Sigmoid colon (tissue), 7 donors: Measurements from ENCODE around the gene CXorf58. TPM values are rescaled to one million over a fixed set of nuclear protein-coding genes. Genes with fewer than 3 reads are reported as not detected.

Source experiments
- DNase-seq: peaks from one replicate; pipeline ENCODE4 v3.0.0-alpha.2; 2019
- H3K27ac ChIP-seq, 4 donors: fragments of 200-600 bp; sonication (generic); one replicate each; pipeline ENCODE4 v1.5.1; 2016 to 2019; ENCODE audit warnings: mild to moderate bottlenecking in 1 of 4
- H3K27me3 ChIP-seq, 3 donors: fragments of 200-600 bp; sonication (generic); one replicate each; pipeline ENCODE4 v1.5.1; 2019; ENCODE audit warnings: mild to moderate bottlenecking in 1 of 3
- H3K36me3 ChIP-seq, 4 donors: fragments of 200-600 bp; sonication (generic); one replicate each; pipeline ENCODE4 v1.5.1; 2016 to 2019
- H3K4me1 ChIP-seq, 4 donors: fragments of 200-600 bp; sonication (generic); one replicate each; pipeline ENCODE4 v1.5.1; 2017 to 2019
- H3K4me3 ChIP-seq, 4 donors: fragments of 200-600 bp; sonication (generic); one replicate each; pipeline ENCODE4 v1.5.1; 2017 to 2019; ENCODE audit warnings: mild to moderate bottlenecking in 2 of 4, moderate library complexity in 1 of 4
- H3K9me3 ChIP-seq, 4 donors: fragments of 200-600 bp in 3 of 4; sonication (generic) in 3 of 4; one replicate each; pipeline versions ENCODE4 v1.5.1 to v1.6.1; 2013 to 2019
- EP300 ChIP-seq, 4 donors: sonication (generic); formaldehyde crosslinking; IDR thresholded peaks; one replicate each; pipeline ENCODE4 v1.6.1; 2017; ENCODE audit warnings: antibody characterized with exemption in 4 of 4
- POLR2A ChIP-seq, 2 donors: fragments of 450-650 bp; IDR thresholded peaks; one replicate each; pipeline ENCODE4 v1.6.1; 2016; ENCODE audit warnings: antibody characterized with exemption in 2 of 2, mild to moderate bottlenecking in 2 of 2, moderate library complexity in 2 of 2
- POLR2AphosphoS5 ChIP-seq, 4 donors: sonication (generic); formaldehyde crosslinking; IDR thresholded peaks; one replicate each; pipeline ENCODE4 v1.6.1; 2017; ENCODE audit warnings: antibody characterized with exemption in 4 of 4
- WGBS, 2 donors: extraction: QIAGEN DNeasy Blood & Tissue Kit; methylation state at CpG; one replicate each; pipeline ENCODE4 v1.1.7; 2013; 5-methylcytosine and 5-hydroxymethylcytosine counted together
- intact Hi-C: fragments of 100-400 bp; cut with DNase I; formaldehyde crosslinking; loops from one replicate; pipeline ENCODE4 v1.15.1; 2023
- polyA plus RNA-seq, 3 donors: library from polyadenylated mRNA; stranded (reverse); fragments of 200-250 nt; gene quantifications; one replicate each; pipeline ENCODE4 v1.2.3, GENCODE V29; 2013
- total RNA-seq, 4 donors: library from RNA; depleted of rRNA; stranded (reverse); fragments of >200 nt; gene quantifications; one replicate each; pipeline ENCODE4 v1.1.0, GENCODE V29; 2016
- TF ChIP-seq, protein P1 (sequence below), 4 experiments: fragments of 450-650 bp in 3 of 4; fragments of 200-600 bp in 1 of 4; IDR thresholded peaks; one replicate each; pipeline ENCODE4 v1.5.1; 2016 to 2019; ENCODE audit warnings: antibody characterized with exemption in 4 of 4, mild to moderate bottlenecking in 3 of 4, moderate library complexity in 2 of 4
- donor health status: healthy with polysubstance abuse.
- donor health status: Bipolar disorder and iron deficiency.
- donor health status: healthy.

The CXorf58 gene
- total and polyA plus RNA-seq, 7 donors, result 0.03 TPM; not detected in 6

DNA sequence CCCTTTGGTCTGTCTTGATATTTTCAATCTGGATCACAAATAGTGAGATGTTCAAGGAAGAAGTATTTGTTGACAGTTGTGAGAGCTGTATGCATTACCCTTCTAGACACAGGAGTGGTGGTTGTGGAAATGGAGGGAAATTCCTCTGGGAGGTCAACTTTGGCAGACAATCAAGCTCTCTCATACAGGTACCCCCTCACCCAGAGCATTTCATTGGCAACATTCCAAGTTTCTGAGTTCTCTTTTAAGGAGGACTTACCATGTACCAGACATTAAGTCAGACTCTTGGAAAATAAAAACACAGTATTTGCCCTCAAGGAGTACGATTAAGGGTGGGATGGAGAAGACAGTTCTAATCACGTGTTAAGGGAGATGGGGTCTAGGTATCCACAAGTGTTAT is 73.9 kb downstream of the CXorf58 start:
- no peak for DNase-seq
- Histone ChIP-seq H3K27ac (no peak overlapping the region), H3K36me3 (no peaks in the 10 kb centered on the region), H3K27me3 (no peaks in the 10 kb centered on the region), H3K9me3 (no peaks in the 10 kb centered on the region), H3K4me1 (peaks cover 0 to 4% (median 0%) of the 10 kb centered on the region in 4 donors), H3K4me3 (no peak overlapping the region)
- WGBS, 2 donors, result 83 to 86% methylated on average over 2 of the region's 2 CpGs
- TF ChIP-seq EP300 (IDR thresholded peaks at IDR 0.05) (no peak), POLR2AphosphoS5 (IDR thresholded peaks at IDR 0.05) (no peak), POLR2A (IDR thresholded peaks at IDR 0.05) (no peak)
- TF ChIP-seq, protein P1, sequence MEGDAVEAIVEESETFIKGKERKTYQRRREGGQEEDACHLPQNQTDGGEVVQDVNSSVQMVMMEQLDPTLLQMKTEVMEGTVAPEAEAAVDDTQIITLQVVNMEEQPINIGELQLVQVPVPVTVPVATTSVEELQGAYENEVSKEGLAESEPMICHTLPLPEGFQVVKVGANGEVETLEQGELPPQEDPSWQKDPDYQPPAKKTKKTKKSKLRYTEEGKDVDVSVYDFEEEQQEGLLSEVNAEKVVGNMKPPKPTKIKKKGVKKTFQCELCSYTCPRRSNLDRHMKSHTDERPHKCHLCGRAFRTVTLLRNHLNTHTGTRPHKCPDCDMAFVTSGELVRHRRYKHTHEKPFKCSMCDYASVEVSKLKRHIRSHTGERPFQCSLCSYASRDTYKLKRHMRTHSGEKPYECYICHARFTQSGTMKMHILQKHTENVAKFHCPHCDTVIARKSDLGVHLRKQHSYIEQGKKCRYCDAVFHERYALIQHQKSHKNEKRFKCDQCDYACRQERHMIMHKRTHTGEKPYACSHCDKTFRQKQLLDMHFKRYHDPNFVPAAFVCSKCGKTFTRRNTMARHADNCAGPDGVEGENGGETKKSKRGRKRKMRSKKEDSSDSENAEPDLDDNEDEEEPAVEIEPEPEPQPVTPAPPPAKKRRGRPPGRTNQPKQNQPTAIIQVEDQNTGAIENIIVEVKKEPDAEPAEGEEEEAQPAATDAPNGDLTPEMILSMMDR (IDR thresholded peaks at IDR 0.05), result no peak
- intact Hi-C loops, result no loop called here

DNA sequence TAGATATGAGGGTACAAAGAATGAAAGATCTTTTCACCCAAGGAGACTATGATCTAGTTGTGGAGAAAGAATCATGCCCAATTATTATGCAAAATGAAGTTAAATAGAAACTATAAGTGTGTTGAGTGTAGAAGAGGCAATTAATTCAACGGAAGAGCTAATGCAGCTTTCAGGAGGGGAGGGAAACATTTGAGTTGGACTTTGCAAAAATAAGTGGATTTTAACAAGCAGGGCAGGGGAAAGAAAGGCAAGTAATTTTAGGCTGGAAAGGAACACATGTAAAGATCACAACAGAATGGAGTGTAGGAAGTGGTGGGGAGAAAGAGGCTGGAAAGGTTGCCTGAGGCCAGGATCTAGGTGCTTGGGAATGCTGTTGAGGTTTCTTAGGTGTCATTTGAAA is 75.1 kb downstream of the CXorf58 start:
- Histone ChIP-seq H3K27ac (no peak overlapping the region), H3K9me3 (no peaks in the 10 kb centered on the region), H3K4me1 (peaks cover 0 to 4% (median 0%) of the 10 kb centered on the region in 4 donors), H3K4me3 (no peak overlapping the region), H3K27me3 (no peaks in the 10 kb centered on the region), H3K36me3 (peaks cover 0 to 8% (median 0%) of the 10 kb centered on the region in 4 donors)
- no peak for TF ChIP-seq POLR2AphosphoS5 (IDR thresholded peaks at IDR 0.05)
- TF ChIP-seq, protein P1 (IDR thresholded peaks at IDR 0.05), result no peak
- TF ChIP-seq EP300 (IDR thresholded peaks at IDR 0.05), result no peak
- TF ChIP-seq POLR2A (IDR thresholded peaks at IDR 0.05), result no peak
- DNase-seq, result no peak
- intact Hi-C loops, result no loop called here
- 92 to 95% methylated on average over 1 of the region's 1 CpG for WGBS, 2 donors

Other genes with a start within 250 kb of the CXorf58 start
- gene PRDX4, start 240.5 kb upstream of the CXorf58 start, total RNA-seq, result 10 to 100 TPM; 54.2 to 67.0 (median 57.2) TPM
- 10 to 100 TPM; 21.6 to 92.8 (median 25.2) TPM for gene PRDX4, start 240.5 kb upstream of the CXorf58 start, polyA plus RNA-seq
- 10 to 100 TPM; 32.6 to 63.1 (median 51.3) TPM for gene ACOT9, start 164.7 kb upstream of the CXorf58 start, total RNA-seq
- 10 to 100 TPM; 18.0 to 28.7 (median 25.6) TPM for gene ACOT9, start 164.7 kb upstream of the CXorf58 start, polyA plus RNA-seq
- 100 to 1,000 TPM; 321 to 371 (median 343) TPM for gene SAT1, start 124.8 kb upstream of the CXorf58 start, total RNA-seq
- 1,000 to 10,000 TPM in 1 of 3 donors, 100 to 1,000 TPM in 2; 775 to 1,356 (median 840) TPM for gene SAT1, start 124.8 kb upstream of the CXorf58 start, polyA plus RNA-seq
- 10 to 100 TPM in 1 of 4 donors, 1 to 10 TPM in 3; 6.1 to 10.2 (median 8.3) TPM for gene APOO, start 68 bp upstream of the CXorf58 start, total RNA-seq
- gene APOO, start 68 bp upstream of the CXorf58 start, polyA plus RNA-seq, result 10 to 100 TPM; 17.4 to 27.0 (median 22.3) TPM
- gene KLHL15, start 119.2 kb downstream of the CXorf58 start, total RNA-seq, result 10 to 100 TPM in 2 of 4 donors, 1 to 10 TPM in 2; 8.0 to 15.1 (median 10.0) TPM
- 1 to 10 TPM in 1 of 3 donors, under 1 TPM in 2; 0.60 to 2.0 (median 0.92) TPM for gene KLHL15, start 119.2 kb downstream of the CXorf58 start, polyA plus RNA-seq
- 100 to 1,000 TPM; 134 to 222 (median 143) TPM for gene EIF2S3, start 146.9 kb downstream of the CXorf58 start, total RNA-seq
- gene EIF2S3, start 146.9 kb downstream of the CXorf58 start, polyA plus RNA-seq, result 10 to 100 TPM; 73.5 to 100.0 (median 75.7) TPM
- 10 to 100 TPM; 56.7 to 81.6 (median 62.0) TPM for gene ZFX, start 241.7 kb downstream of the CXorf58 start, total RNA-seq
- 1 to 10 TPM; 4.4 to 7.8 (median 6.9) TPM for gene ZFX, start 241.7 kb downstream of the CXorf58 start, polyA plus RNA-seq